HG03135 (cell line): Measurements from ENCODE around the gene GCAT.

Experiments used
- ATAC-seq: cut with Tn5 transposase; IDR thresholded peaks from one replicate; pipeline ENCODE4 v1.9.1; 2021; ENCODE audit warnings: mild to moderate bottlenecking, moderate library complexity; ENCODE audit not compliant: unreplicated experiment

Gene GCAT

DNA sequence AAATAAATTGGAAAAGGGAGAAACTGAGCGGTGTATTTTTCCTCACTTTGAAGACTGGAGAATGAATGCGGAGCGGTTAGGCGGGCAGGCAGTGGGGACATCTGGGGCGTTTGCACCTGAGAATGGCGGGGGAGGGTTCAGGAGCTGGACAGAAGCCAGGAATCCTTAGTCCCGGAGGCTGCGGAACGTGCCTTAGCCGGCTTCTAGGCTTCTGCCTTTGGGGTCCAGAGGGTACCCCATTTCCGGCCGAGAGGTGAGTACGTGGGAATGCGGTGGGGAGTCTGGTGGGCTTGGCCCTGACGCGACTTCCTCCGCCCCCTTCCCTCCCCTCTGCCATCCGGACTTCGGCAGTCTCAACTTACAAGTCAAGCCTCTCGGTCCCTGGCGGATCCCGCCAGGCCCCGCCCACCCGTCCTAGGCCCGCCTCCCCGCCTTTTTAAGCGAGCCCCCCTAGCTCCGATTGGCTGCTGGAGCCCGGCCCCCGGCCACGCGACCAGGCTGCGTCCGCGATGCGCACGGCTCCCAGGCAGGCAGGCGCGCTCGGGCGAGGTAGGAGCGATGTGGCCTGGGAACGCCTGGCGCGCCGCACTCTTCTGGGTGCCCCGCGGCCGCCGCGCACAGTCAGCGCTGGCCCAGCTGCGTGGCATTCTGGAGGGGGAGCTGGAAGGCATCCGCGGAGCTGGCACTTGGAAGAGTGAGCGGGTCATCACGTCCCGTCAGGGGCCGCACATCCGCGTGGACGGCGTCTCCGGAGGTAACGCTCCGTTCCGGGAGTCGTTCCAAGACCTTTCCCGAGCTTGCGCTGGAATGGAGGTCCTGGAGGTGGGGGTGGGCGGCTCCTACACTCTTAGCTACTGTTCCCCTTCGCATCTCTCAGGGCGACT, at the start of gene GCAT:
Gene GCAT (plus strand): TSS at position 525 of the 884 bp plus-strand sequence. CDS start 34 bp downstream, at position 559.
- ATAC-seq, result peak; percentile 87

DNA sequence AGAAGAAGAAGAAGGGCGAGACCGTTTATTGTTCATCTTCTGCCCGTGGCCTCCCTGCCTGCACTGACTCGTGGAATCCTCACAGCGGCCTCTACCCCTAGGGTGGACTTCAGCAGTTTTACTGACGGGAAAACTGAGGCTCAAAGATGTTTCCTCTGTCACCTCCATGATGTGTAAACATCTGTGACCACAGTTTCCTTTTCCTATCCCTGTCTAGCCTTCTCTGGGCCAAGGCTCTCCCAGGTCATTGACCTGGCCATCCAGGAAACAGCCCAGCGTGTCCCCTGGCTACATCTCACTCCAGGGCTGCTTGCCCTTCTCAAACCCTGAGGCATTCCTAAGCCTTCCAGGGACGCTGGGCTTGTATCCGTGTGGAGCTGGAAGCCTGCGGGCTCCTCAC, 49.0 kb upstream of the GCAT start:
- no peak for ATAC-seq

DNA sequence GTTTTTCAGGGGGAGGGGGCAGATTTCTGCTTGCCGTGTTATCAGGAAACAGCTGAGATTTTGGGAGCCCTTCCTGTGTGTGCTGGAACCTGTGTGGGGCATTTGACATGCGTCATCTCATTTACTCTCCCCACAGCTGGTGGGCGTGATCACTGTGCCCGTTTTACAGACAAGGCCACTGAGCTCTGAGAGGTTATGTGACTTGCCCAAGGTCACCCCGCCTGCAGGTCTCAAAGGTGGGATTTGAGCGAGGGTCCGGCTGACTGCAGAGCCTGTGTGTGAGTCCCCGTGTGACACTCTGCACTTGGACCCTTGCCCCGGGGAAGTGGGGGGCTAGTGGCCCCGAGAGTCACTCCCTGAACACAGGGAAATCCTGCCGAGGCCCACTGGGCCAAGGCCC, 48.5 kb upstream of the GCAT start:
- ATAC-seq, result no peak

GRCh38 chr22:37760152-37760551, 47.6 kb upstream of the GCAT start:
- ATAC-seq, result no peak

DNA sequence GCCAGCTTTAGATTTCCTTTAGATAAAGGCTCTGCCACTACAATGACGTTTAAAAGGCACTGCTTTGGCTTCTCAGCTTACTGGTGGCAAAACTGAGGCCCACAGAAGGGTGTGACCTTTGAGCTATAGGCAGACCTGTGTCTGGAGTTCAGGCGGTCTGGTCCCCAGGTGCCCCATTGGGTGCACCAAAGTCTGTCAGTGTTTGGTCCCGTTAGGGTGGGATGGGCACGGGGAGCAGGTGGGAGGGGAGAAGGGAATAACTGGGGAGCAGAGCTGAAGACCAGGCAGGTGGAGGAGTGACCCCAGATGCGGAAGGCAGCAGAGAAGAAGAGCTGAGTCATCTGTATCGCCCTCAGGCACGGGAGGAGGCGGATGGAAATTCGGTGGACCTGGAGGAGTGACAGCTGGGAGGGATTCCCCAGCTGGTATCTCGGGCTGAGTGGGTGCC, 45.3 kb upstream of the GCAT start:
- no peak for ATAC-seq

GRCh38 chr22:37763012-37763411, 44.7 kb upstream of the GCAT start:
- ATAC-seq, result no peak

- no peak for ATAC-seq
These were observed 44.1 kb upstream of the GCAT start for GRCh38 chr22:37763652-37764051.

GRCh38 chr22:37764622-37765021, 43.1 kb upstream of the GCAT start:
- ATAC-seq, result no peak

- no peak for ATAC-seq
These were observed 42.2 kb upstream of the GCAT start for GRCh38 chr22:37765498-37765897.

- ATAC-seq, result no peak
These were observed 41.7 kb upstream of the GCAT start for GRCh38 chr22:37765953-37766576.

GRCh38 chr22:37768273-37768672, 39.5 kb upstream of the GCAT start:
- ATAC-seq, result no peak

DNA sequence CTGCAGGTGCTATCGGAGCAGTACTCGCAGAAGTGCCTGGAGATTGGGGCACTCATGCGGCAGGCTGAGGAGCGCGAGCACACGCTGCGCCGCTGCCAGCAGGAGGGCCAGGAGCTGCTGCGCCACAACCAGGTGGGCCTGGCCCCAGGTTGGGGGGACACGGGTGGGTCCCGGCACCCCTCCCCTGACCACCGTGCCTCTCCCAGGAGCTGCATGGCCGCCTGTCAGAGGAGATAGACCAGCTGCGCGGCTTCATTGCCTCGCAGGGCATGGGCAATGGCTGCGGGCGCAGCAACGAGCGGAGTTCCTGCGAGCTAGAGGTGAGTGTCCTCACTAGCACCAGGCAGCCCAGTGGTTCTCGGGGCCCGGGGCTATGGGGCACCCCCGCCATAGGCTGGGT, 38.7 kb upstream of the GCAT start:
- no peak for ATAC-seq

- no peak for ATAC-seq
These were observed 36.7 kb upstream of the GCAT start for GRCh38 chr22:37771081-37771480.

DNA sequence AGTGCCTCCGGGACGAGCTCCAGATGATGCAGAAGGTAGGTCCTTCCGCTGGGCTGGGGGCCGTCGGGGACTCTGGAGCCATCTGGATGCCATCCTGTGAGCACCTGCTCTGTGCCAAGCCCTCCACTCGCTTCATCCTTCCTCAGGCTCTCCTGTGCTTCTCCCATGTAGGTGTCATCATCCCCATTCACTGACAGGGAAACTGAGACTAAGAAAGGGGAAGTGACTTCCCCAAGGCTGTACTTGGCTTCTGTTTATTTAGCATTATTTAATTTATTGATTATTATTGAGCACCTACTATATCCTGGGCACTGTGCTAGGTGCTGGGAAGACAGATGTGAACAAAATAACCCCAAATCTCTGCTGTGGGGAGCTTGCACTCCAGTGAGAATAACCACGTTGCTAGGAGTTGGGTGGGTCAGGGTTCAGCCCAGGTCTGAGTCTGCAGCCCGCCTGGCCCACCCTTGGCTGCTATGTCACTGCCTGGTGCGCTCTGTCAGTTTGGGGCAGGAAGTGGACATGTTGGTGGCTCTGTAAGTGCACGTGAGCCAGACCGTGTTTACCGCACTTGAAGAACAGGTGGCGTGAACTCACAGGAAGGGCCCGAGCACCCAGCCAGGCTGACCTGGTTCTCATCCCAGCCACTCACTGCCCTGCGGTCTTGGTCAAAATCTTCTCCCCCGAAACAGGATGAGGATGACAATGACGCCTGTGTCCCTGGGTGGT, 35.9 kb upstream of the GCAT start:
- no peak for ATAC-seq

GRCh38 chr22:37774728-37775127, 33.0 kb upstream of the GCAT start:
- ATAC-seq, result no peak

DNA sequence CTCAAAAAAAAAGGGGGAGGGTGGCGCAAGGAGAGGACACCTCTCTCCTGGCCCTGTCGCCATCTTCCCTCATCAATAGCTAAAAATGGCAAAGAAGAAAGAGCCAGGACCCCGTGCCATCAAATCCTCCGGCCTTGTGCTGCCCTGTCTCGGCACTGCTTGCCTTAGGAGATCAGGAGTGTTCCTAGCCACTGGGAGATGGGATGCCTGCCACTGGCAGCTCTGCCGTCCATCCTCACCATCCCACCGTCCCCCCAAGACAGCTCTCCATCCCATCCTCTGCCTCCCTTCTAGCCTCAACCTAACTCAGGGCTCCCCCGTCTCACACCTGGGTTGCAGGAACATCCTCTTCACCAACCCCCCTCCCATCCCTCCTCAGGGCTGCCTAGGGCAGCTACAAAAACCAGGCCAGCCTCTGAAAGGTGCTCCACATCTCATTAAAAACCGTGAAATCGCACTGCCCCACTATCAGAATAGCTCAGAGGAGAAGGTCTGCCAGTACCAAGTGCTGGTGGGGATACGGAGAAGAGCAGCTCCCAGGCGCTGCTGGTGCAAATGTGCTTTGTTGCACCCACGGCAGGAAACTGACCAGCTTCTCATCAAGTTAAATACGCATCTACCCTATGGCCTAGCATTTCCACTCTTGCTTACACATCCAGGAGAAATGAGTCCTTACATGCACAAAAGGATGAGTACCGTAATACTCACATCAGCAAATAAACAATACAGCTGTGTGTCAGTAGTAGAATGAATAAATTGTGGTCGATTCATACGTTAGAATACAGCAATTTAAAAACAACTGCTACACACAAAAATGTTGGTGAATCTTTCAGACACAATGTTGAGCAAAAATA, 31.7 kb upstream of the GCAT start:
- no peak for ATAC-seq

DNA sequence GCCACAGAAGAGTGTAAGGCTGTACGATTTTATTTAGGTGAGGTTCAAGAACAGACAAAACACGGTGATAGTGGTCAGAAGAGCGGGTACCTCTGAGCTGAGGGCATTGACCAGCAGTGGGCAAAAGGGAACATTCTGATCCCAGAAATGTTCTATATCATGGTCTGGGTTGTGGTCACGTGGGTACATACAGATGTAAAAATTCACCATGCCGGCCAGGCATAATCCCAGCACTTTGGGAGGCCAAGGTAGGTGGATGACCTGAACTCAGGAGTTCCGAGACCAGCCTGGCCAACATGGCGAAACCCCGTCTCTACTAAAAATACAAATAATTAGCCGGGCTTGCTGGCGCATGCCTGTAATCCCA, 31.1 kb upstream of the GCAT start:
- ATAC-seq, result no peak

- ATAC-seq, result no peak
These were observed 30.5 kb upstream of the GCAT start for GRCh38 chr22:37777122-37777687.

DNA sequence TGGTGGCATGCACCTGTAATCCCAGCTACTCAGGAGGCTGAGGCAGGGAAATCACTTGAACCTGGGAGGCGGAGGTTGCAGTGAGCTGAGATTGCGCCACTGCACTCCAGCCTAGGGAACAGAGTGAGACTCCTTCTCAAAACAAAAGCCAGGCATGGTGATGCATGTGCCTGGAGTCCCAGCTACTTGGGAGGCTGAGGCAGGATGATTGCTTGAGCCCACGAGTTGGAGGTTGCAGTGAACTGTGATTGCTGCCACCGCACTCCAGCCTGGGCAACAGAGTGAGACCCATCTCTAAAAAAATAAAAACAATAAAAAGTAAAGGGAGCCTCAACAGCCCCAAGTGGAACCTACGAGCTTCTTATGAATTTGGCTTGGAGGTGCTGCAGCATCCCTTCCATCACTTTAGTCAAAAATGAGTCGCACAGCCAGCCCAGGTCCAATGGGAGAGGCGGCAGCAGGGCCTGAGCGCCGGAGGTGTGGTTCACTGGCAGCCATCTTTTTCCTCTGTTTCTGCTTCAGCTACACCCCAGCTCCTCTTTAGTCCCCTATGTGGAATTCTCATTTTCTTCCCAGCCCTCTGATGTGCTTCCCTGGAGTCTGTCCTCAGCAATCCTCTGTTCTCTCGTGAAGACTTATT, 29.2 kb upstream of the GCAT start:
- ATAC-seq, result no peak
